WTC11 (cell line): ENCODE results near the gene TUB. TPM values are rescaled to one million over a fixed set of nuclear protein-coding genes. Genes with fewer than 3 reads are reported as not detected.

Experiments used
- ATAC-seq: fragments of 200-7000 bp; cut with Tn5 transposase; 2 replicates; pipeline ENCODE4 v1.10.0; 2021; ENCODE audit warnings: mild to moderate bottlenecking, moderate library complexity
- CTCF ChIA-PET: fragments of 300-600 bp; sonication (Branson Sonifier 250); formaldehyde crosslinking; loops from one replicate; lab custom pipeline; 2021; ENCODE audit warnings: antibody characterized with exemption; lab: Charles Lee
- POLR2A ChIA-PET: fragments of 350-600 bp; sonication (Branson Sonifier 250); formaldehyde crosslinking; loops from one replicate; lab custom pipeline; 2021; ENCODE audit warnings: antibody characterized with exemption; lab: Charles Lee
- DNase-seq: peaks from one replicate; pipeline ENCODE4 v3.0.0; 2021; ENCODE audit warnings: low spot score
- H3K27ac Mint-ChIP-seq: 2 replicates; pipeline ENCODE4 v1.8.0; 2021; ENCODE audit warnings: mixed read lengths
- H3K27me3 Mint-ChIP-seq: 2 replicates; pipeline ENCODE4 v1.8.0; 2021; ENCODE audit warnings: low read depth, mild to moderate bottlenecking, moderate library complexity, mixed read lengths
- H3K36me3 Mint-ChIP-seq: 2 replicates; pipeline ENCODE4 v1.8.0; 2021; ENCODE audit warnings: mixed read lengths
- H3K4me1 Mint-ChIP-seq: 2 replicates; pipeline ENCODE4 v1.8.0; 2022; ENCODE audit warnings: mixed read lengths
- H3K4me3 Mint-ChIP-seq: 2 replicates; pipeline ENCODE4 v1.8.0; 2021; ENCODE audit warnings: mild to moderate bottlenecking, moderate library complexity, mixed read lengths
- H3K9me3 Mint-ChIP-seq: 2 replicates; pipeline ENCODE4 v1.8.0; 2021; ENCODE audit warnings: mixed read lengths
- E2F5 ChIP-seq: sonication (generic); formaldehyde crosslinking; IDR thresholded peaks from 2 replicates; pipeline ENCODE4 v1.8.1; 2022; ENCODE audit warnings: mild to moderate bottlenecking, moderate library complexity, missing genetic modification reagents
- ELF4 ChIP-seq: sonication (generic); formaldehyde crosslinking; IDR thresholded peaks from 2 replicates; pipeline ENCODE4 v1.8.1; 2022; ENCODE audit warnings: low read depth, mild to moderate bottlenecking, moderate library complexity, missing genetic modification reagents
- FOXJ3 ChIP-seq: sonication (generic); formaldehyde crosslinking; IDR thresholded peaks from 2 replicates; pipeline ENCODE4 v1.9.0; 2021; ENCODE audit warnings: missing genetic modification reagents, mild to moderate bottlenecking, borderline replicate concordance
- FOXP1 ChIP-seq: sonication (generic); formaldehyde crosslinking; IDR thresholded peaks from 2 replicates; pipeline ENCODE4 v1.8.0; 2022; ENCODE audit warnings: missing genetic modification reagents, mild to moderate bottlenecking, moderate library complexity, borderline replicate concordance
- GRHL2 ChIP-seq: fragments of 250-450 bp; sonication (Bioruptor Pico); IDR thresholded peaks from 2 replicates; pipeline ENCODE4 v1.8.0; 2022; ENCODE audit warnings: mild to moderate bottlenecking, moderate library complexity; ENCODE audit not compliant: insufficient replicate concordance, severe bottlenecking
- JAZF1 ChIP-seq: fragments of 250-450 bp; sonication (Bioruptor Pico); IDR thresholded peaks from 2 replicates; pipeline ENCODE4 v1.9.0; 2021; ENCODE audit warnings: moderate library complexity, mild to moderate bottlenecking, inconsistent platforms
- RELA ChIP-seq: sonication (generic); formaldehyde crosslinking; IDR thresholded peaks from 2 replicates; pipeline ENCODE4 v1.8.1; 2022; ENCODE audit warnings: missing genetic modification reagents, mild to moderate bottlenecking, borderline replicate concordance
- SP1 ChIP-seq: sonication (generic); formaldehyde crosslinking; conservative IDR thresholded peaks from 2 replicates; pipeline ENCODE4 v1.8.1; 2022; ENCODE audit warnings: missing genetic modification reagents
- STAT6 ChIP-seq: sonication (generic); formaldehyde crosslinking; conservative IDR thresholded peaks from 2 replicates; pipeline ENCODE4 v1.8.1; 2023; ENCODE audit warnings: mild to moderate bottlenecking, low read depth, missing genetic modification reagents, moderate library complexity
- USF1 ChIP-seq: sonication (generic); formaldehyde crosslinking; IDR thresholded peaks from 2 replicates; pipeline ENCODE4 v1.8.0; 2022; ENCODE audit warnings: mild to moderate bottlenecking, missing genetic modification reagents
- ZNF263 ChIP-seq: sonication (generic); formaldehyde crosslinking; IDR thresholded peaks from 2 replicates; pipeline ENCODE4 v1.8.1; 2022; ENCODE audit warnings: low read depth, mild to moderate bottlenecking, moderate library complexity, missing genetic modification reagents
- ZNF317 ChIP-seq: sonication (generic); formaldehyde crosslinking; IDR thresholded peaks from 2 replicates; pipeline ENCODE4 v1.8.1; 2023; ENCODE audit warnings: low read depth, mild to moderate bottlenecking, moderate library complexity, missing genetic modification reagents, borderline replicate concordance
- total RNA-seq: library from RNA; stranded (reverse); gene quantifications from 3 replicates; pipeline ENCODE4 v1.2.3, GENCODE V29; 2021
- TF ChIP-seq, protein P1 (sequence below): sonication (generic); formaldehyde crosslinking; IDR thresholded peaks from 2 replicates; pipeline ENCODE4 v1.8.1; 2023; ENCODE audit warnings: mild to moderate bottlenecking, missing genetic modification reagents, borderline replicate concordance

TUB gene
- total RNA-seq, 1 experiment from 2014 or later: 32.1 TPM

- TF ChIP-seq STAT6 (CRISPR knock-in tag): no peak
- no peak for TF ChIP-seq USF1 (CRISPR knock-in tag)
- no peak for TF ChIP-seq SP1
Observed at GRCh38 chr11:8127447-8127846, 46.4 kb downstream of the TUB start (continued).

- ATAC-seq (no peak), DNase-seq (no peak)
- Mint-ChIP-seq H3K9me3 (peaks cover 8% of the 10 kb centered on the region), H3K36me3 (peaks cover 50% of the 10 kb centered on the region), H3K4me1 (peaks cover 4% of the 10 kb centered on the region; the same call in 1 of the 2 replicates), H3K4me3 (no peak overlapping the region), H3K27me3 (no peaks in the 10 kb centered on the region), H3K27ac (no peak overlapping the region)
- ChIA-PET CTCF (interaction anchor here (0.7 kb wide), 1 partner anchor 130 kb away, joined by 3 read pairs; no protein-coding TSS in a partner anchor), POLR2A (no interaction called here)
- TF ChIP-seq JAZF1 (CRISPR knock-in tag) (no peak), RELA (CRISPR knock-in tag) (no peak), ZNF317 (no peak), FOXP1 (CRISPR knock-in tag) (no peak), GRHL2 (no peak), FOXJ3 (CRISPR knock-in tag) (no peak), ZNF263 (no peak), ELF4 (no peak), E2F5 (CRISPR knock-in tag) (no peak), STAT6 (CRISPR knock-in tag) (no peak)
- TF ChIP-seq, protein P1, sequence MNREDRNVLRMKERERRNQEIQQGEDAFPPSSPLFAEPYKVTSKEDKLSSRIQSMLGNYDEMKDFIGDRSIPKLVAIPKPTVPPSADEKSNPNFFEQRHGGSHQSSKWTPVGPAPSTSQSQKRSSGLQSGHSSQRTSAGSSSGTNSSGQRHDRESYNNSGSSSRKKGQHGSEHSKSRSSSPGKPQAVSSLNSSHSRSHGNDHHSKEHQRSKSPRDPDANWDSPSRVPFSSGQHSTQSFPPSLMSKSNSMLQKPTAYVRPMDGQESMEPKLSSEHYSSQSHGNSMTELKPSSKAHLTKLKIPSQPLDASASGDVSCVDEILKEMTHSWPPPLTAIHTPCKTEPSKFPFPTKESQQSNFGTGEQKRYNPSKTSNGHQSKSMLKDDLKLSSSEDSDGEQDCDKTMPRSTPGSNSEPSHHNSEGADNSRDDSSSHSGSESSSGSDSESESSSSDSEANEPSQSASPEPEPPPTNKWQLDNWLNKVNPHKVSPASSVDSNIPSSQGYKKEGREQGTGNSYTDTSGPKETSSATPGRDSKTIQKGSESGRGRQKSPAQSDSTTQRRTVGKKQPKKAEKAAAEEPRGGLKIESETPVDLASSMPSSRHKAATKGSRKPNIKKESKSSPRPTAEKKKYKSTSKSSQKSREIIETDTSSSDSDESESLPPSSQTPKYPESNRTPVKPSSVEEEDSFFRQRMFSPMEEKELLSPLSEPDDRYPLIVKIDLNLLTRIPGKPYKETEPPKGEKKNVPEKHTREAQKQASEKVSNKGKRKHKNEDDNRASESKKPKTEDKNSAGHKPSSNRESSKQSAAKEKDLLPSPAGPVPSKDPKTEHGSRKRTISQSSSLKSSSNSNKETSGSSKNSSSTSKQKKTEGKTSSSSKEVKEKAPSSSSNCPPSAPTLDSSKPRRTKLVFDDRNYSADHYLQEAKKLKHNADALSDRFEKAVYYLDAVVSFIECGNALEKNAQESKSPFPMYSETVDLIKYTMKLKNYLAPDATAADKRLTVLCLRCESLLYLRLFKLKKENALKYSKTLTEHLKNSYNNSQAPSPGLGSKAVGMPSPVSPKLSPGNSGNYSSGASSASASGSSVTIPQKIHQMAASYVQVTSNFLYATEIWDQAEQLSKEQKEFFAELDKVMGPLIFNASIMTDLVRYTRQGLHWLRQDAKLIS (CRISPR knock-in tag): no peak
Observed at GRCh38 chr11:8138526-8138925, 57.5 kb downstream of the TUB start.
